Measurements from ENCODE around the gene DNAL4.

DNA sequence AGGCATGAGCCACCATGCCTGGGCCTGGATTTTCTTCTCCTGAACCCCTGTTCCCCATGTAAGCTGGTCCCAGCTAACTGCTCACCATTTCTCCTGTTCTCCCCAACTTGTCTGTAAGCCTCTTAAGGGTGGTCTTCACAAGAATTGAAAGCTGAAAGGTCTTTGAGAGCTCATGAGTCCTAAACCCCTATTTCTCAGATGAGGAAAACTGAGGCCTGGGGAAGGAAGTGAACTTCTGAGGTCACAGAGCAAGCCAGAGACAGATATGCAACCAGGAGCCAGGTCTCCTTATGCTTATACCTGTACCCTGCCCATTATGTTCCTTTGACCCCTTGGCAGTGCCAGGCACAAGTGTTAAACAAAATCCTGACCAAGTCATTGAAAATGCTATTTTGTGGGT is 33.6 kb upstream of the DNAL4 start:
- TF ChIP-seq, protein P1, sequence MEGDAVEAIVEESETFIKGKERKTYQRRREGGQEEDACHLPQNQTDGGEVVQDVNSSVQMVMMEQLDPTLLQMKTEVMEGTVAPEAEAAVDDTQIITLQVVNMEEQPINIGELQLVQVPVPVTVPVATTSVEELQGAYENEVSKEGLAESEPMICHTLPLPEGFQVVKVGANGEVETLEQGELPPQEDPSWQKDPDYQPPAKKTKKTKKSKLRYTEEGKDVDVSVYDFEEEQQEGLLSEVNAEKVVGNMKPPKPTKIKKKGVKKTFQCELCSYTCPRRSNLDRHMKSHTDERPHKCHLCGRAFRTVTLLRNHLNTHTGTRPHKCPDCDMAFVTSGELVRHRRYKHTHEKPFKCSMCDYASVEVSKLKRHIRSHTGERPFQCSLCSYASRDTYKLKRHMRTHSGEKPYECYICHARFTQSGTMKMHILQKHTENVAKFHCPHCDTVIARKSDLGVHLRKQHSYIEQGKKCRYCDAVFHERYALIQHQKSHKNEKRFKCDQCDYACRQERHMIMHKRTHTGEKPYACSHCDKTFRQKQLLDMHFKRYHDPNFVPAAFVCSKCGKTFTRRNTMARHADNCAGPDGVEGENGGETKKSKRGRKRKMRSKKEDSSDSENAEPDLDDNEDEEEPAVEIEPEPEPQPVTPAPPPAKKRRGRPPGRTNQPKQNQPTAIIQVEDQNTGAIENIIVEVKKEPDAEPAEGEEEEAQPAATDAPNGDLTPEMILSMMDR (conservative IDR thresholded peaks at IDR 0.05; ENCODE audit: low read depth, low read length) = no peak
- TF ChIP-seq POLR2A (IDR thresholded peaks at IDR 0.05; ENCODE audit: low read depth, low read length) = no peak
- TF ChIP-seq CEBPB (IDR thresholded peaks at IDR 0.05; ENCODE audit: low read depth, low read length) = no peak
- no peak for TF ChIP-seq MAZ (IDR thresholded peaks at IDR 0.05; ENCODE audit: borderline replicate concordance, low read depth, low read length)
- TF ChIP-seq FOS (IDR thresholded peaks at IDR 0.05; ENCODE audit: low read depth, low read length) = no peak
- TF ChIP-seq RCOR1 (IDR thresholded peaks at IDR 0.05; ENCODE audit: insufficient replicate concordance, low read length) = no peak
- TF ChIP-seq, protein P2, sequence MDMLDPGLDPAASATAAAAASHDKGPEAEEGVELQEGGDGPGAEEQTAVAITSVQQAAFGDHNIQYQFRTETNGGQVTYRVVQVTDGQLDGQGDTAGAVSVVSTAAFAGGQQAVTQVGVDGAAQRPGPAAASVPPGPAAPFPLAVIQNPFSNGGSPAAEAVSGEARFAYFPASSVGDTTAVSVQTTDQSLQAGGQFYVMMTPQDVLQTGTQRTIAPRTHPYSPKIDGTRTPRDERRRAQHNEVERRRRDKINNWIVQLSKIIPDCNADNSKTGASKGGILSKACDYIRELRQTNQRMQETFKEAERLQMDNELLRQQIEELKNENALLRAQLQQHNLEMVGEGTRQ (IDR thresholded peaks at IDR 0.05; ENCODE audit: low read depth, low read length) = no peak
